ENCODE measurements around the gene ITGA11. TPM values are rescaled to one million over a fixed set of nuclear protein-coding genes. Genes with fewer than 3 reads are reported as not detected.
A peak's percentile ranks its signal among the peaks of the same experiment; 100 is the strongest.

Gene ITGA11, protein sequence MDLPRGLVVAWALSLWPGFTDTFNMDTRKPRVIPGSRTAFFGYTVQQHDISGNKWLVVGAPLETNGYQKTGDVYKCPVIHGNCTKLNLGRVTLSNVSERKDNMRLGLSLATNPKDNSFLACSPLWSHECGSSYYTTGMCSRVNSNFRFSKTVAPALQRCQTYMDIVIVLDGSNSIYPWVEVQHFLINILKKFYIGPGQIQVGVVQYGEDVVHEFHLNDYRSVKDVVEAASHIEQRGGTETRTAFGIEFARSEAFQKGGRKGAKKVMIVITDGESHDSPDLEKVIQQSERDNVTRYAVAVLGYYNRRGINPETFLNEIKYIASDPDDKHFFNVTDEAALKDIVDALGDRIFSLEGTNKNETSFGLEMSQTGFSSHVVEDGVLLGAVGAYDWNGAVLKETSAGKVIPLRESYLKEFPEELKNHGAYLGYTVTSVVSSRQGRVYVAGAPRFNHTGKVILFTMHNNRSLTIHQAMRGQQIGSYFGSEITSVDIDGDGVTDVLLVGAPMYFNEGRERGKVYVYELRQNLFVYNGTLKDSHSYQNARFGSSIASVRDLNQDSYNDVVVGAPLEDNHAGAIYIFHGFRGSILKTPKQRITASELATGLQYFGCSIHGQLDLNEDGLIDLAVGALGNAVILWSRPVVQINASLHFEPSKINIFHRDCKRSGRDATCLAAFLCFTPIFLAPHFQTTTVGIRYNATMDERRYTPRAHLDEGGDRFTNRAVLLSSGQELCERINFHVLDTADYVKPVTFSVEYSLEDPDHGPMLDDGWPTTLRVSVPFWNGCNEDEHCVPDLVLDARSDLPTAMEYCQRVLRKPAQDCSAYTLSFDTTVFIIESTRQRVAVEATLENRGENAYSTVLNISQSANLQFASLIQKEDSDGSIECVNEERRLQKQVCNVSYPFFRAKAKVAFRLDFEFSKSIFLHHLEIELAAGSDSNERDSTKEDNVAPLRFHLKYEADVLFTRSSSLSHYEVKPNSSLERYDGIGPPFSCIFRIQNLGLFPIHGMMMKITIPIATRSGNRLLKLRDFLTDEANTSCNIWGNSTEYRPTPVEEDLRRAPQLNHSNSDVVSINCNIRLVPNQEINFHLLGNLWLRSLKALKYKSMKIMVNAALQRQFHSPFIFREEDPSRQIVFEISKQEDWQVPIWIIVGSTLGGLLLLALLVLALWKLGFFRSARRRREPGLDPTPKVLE
- total RNA-seq (ENCODE audit: unreplicated experiment): 0.22 TPM
- long read RNA-seq: 0 reads

DNA sequence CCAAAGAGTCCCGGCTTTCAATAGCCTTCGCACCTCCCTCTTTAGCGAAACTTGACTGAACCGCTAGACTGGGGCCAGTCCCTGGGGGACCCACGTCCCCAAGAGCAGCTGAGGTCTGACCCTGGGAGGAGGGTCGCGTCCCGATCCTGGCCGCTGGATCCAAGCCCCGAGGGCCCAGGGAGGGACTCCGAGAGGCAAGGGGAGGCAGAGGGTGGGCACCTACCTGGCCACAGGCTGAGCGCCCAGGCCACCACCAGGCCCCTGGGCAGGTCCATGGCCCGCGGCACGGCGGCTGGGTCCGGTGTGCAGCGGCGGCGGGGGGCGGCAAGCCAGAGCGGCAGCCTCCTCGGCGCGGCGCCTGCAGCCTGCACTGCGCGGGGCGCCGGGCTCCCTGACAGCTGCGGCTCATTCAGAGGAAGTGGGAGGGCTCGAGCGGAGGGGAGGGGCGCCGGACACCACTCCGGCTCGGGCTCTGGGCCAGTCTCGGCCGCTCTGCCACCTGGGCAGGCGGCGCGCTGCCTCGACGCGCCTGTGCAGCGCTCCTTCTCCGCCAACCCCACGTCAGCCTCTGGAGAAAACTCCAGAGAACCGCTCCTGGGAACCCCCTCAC, at the start of gene ITGA11:
TSS of gene ITGA11 (minus strand) at position 372 of the 610 bp plus-strand sequence. CDS start at position 275, 97 bp downstream.
- TF ChIP-seq, protein P1, sequence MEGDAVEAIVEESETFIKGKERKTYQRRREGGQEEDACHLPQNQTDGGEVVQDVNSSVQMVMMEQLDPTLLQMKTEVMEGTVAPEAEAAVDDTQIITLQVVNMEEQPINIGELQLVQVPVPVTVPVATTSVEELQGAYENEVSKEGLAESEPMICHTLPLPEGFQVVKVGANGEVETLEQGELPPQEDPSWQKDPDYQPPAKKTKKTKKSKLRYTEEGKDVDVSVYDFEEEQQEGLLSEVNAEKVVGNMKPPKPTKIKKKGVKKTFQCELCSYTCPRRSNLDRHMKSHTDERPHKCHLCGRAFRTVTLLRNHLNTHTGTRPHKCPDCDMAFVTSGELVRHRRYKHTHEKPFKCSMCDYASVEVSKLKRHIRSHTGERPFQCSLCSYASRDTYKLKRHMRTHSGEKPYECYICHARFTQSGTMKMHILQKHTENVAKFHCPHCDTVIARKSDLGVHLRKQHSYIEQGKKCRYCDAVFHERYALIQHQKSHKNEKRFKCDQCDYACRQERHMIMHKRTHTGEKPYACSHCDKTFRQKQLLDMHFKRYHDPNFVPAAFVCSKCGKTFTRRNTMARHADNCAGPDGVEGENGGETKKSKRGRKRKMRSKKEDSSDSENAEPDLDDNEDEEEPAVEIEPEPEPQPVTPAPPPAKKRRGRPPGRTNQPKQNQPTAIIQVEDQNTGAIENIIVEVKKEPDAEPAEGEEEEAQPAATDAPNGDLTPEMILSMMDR (IDR thresholded peaks at IDR 0.05; ENCODE audit: partially characterized antibody, unreplicated experiment): no peak
- no peaks in the 10 kb centered on the region for H3K4me1 Mint-ChIP-seq (ENCODE audit: low read depth, unreplicated experiment)
- H3K27ac Mint-ChIP-seq (ENCODE audit: unreplicated experiment): no peak within 1 kb of the TSS
- H3K27me3 Mint-ChIP-seq (ENCODE audit: unreplicated experiment): peaks cover 16% of the 10 kb centered on the region
- H3K36me3 Mint-ChIP-seq (ENCODE audit: unreplicated experiment): peaks cover 5% of the 10 kb centered on the region
- H3K4me3 Mint-ChIP-seq (ENCODE audit: unreplicated experiment): peak within 1 kb of the TSS; percentile 81
- DNase-seq: peak; percentile 70
- H3K9me3 Mint-ChIP-seq (ENCODE audit: unreplicated experiment): peaks cover 2% of the 10 kb centered on the region

DNA sequence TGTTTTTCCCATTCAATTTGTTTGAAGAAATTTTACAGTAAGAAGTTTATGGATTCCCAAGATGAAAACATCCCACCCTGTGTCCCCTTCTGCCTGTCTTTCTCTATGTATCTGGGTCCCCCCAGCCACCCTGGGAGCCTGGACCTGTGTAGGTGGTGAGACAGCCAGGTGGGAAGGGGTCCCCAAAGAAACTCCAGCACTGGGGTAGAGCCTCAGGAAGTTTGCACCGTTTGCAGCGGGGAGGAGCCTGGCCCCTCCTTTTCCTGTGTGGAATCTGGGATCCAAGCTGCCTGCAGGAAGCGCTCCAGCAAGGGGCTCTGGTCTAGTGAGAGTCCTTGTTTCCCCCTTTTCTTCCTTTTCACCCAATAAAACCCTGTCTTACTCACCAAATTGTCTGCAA, 49.4 kb upstream of the ITGA11 start:
- no peaks in the 10 kb centered on the region for H3K4me1 Mint-ChIP-seq (ENCODE audit: low read depth, unreplicated experiment)
- peaks cover 3% of the 10 kb centered on the region for H3K9me3 Mint-ChIP-seq (ENCODE audit: unreplicated experiment)
- H3K27me3 Mint-ChIP-seq (ENCODE audit: unreplicated experiment): peaks cover 1% of the 10 kb centered on the region
- TF ChIP-seq, protein P1 (IDR thresholded peaks at IDR 0.05; ENCODE audit: partially characterized antibody, unreplicated experiment): no peak
- no peak overlapping the region for H3K4me3 Mint-ChIP-seq (ENCODE audit: unreplicated experiment)
- no peak overlapping the region for H3K27ac Mint-ChIP-seq (ENCODE audit: unreplicated experiment)
- no peaks in the 10 kb centered on the region for H3K36me3 Mint-ChIP-seq (ENCODE audit: unreplicated experiment)
- no peak for DNase-seq

DNA sequence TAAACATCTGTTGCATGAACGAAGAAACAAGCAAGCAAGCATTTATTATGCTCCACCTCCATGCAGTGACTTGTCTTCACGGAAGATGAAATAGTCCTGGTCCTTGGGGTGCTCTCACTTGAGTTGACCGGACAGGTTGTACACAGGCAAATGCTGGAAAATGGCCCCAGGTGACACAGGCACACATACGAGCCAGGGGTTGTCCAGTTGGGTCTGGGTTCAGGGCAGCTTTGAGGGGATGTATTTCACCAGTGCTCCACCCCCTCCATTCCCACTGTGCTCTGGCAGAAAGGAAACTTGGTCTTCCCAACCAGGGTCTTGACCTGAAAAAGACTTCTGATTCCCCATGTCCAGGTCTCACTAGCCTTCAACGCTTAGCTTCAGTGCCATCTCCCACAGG, 48.3 kb upstream of the ITGA11 start:
- H3K4me1 Mint-ChIP-seq (ENCODE audit: low read depth, unreplicated experiment): no peaks in the 10 kb centered on the region
- no peak overlapping the region for H3K4me3 Mint-ChIP-seq (ENCODE audit: unreplicated experiment)

DNA sequence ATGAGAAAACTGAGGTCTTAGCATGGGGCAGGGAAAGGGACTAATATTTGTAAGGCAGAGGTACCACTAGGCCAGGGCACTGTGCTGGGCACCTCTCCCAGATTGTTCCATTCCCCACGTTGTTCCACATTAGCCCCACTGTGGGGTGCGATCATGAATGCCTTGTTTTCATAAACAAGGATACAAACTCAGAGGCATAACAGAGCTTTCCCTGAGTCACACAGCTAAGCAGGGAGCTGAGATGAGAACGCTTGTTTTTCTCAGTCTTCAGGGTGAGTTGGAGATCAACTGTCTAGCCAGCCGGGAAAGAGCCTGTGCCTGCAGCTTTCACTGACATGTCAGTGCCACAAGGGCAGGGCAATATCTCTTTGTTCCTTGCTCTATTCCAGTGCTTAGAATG, 47.9 kb upstream of the ITGA11 start:
- no peaks in the 10 kb centered on the region for H3K27me3 Mint-ChIP-seq (ENCODE audit: unreplicated experiment)
- H3K36me3 Mint-ChIP-seq (ENCODE audit: unreplicated experiment): no peaks in the 10 kb centered on the region
- DNase-seq: no peak
- TF ChIP-seq, protein P1 (IDR thresholded peaks at IDR 0.05; ENCODE audit: partially characterized antibody, unreplicated experiment): no peak
- peaks cover 3% of the 10 kb centered on the region for H3K9me3 Mint-ChIP-seq (ENCODE audit: unreplicated experiment)
- H3K27ac Mint-ChIP-seq (ENCODE audit: unreplicated experiment): no peak overlapping the region
- no peaks in the 10 kb centered on the region for H3K4me1 Mint-ChIP-seq (ENCODE audit: low read depth, unreplicated experiment)
- no peak overlapping the region for H3K4me3 Mint-ChIP-seq (ENCODE audit: unreplicated experiment)

More for the DNA sequence above, 48.3 kb upstream of the ITGA11 start:
- no peak for DNase-seq
- Mint-ChIP-seq H3K36me3 (ENCODE audit: unreplicated experiment) (no peaks in the 10 kb centered on the region), H3K9me3 (ENCODE audit: unreplicated experiment) (peaks cover 3% of the 10 kb centered on the region), H3K27ac (ENCODE audit: unreplicated experiment) (no peak overlapping the region), H3K27me3 (ENCODE audit: unreplicated experiment) (peaks cover under 1% of the 10 kb centered on the region)
- TF ChIP-seq, protein P1 (IDR thresholded peaks at IDR 0.05; ENCODE audit: partially characterized antibody, unreplicated experiment): no peak
